Fibroblast of villous mesenchyme (primary cell): Measurements from ENCODE around the gene JDP2. TPM values are rescaled to one million over a fixed set of nuclear protein-coding genes. Genes with fewer than 3 reads are reported as not detected.
"Not testable (repeated sequence)": the region's sequence is repeated elsewhere in the genome, so short reads cannot be mapped to it uniquely, and the experiment has no call there.

Source experiments
- DNase-seq: peaks from one replicate; pipeline ENCODE4 v3.0.0-alpha.2; 2010; ENCODE audit warnings: low read depth
- H3K4me3 ChIP-seq: 2 replicates; pipeline ENCODE4 v1.5.1; 2011; ENCODE audit warnings: low read depth, mild to moderate bottlenecking, low read length
- CTCF ChIP-seq: IDR thresholded peaks from 2 replicates; pipeline ENCODE4 v1.5.1; 2012; ENCODE audit warnings: low read depth, mild to moderate bottlenecking, low read length; ENCODE audit not compliant: insufficient read depth
- total RNA-seq: library from RNA; depleted of rRNA; stranded (reverse); fragments of >200 nt; gene quantifications from 2 replicates; pipeline ENCODE4 v1.2.3, GENCODE V29; 2012

The JDP2 gene
- total RNA-seq, 1 donor = 51.4 TPM

- no peak overlapping the region for H3K4me3 ChIP-seq
- no peak for TF ChIP-seq CTCF
- DNase-seq = no peak
These were observed 43.2 kb downstream of the JDP2 start for GRCh38 chr14:75471059-75471458.

GRCh38 chr14:75474127-75474526 lies 46.3 kb downstream of the JDP2 start:
- DNase-seq, H3K4me3 ChIP-seq: not testable (repeated sequence)

- TF ChIP-seq CTCF = no peak
- H3K4me3 ChIP-seq = no peak overlapping the region
- peak; percentile 74 for DNase-seq
These were observed 48.6 kb downstream of the JDP2 start for GRCh38 chr14:75476274-75476995.

GRCh38 chr14:75477881-75478280 lies 50.1 kb downstream of the JDP2 start:
- DNase-seq = no peak
- no peak overlapping the region for H3K4me3 ChIP-seq
- no peak for TF ChIP-seq CTCF

- TF ChIP-seq CTCF = no peak
- no peak overlapping the region for H3K4me3 ChIP-seq
- DNase-seq = no peak
These were observed 52.2 kb downstream of the JDP2 start for GRCh38 chr14:75479770-75480600.

- H3K4me3 ChIP-seq = no peak overlapping the region
- DNase-seq = no peak
- TF ChIP-seq CTCF = no peak
These were observed 54.5 kb downstream of the JDP2 start for GRCh38 chr14:75482366-75482765.

GRCh38 chr14:75484711-75485429 lies 57.0 kb downstream of the JDP2 start:
- no peak for DNase-seq
- TF ChIP-seq CTCF = no peak
- H3K4me3 ChIP-seq = no peak overlapping the region
